ENCODE measurements around the gene TEX53. TPM values are rescaled to one million over a fixed set of nuclear protein-coding genes. Genes with fewer than 3 reads are reported as not detected.

TEX53 gene
- polyA plus RNA-seq, 3 donors: not detected

- Histone ChIP-seq H3K36me3 (replicated peaks in 1 of 2; ENCODE audit: control insufficient read depth in 1 of 2, insufficient read depth in 2 of 2, low read length in 2 of 2) (no peaks in the 10 kb centered on the region), H3K9me3 (replicated peaks in 1 of 2; ENCODE audit: control insufficient read depth in 1 of 2, insufficient read depth in 1 of 2, low read length in 2 of 2) (no peaks in the 10 kb centered on the region), H3K27me3 (ENCODE audit: control insufficient read depth in 2 of 2, insufficient read depth in 2 of 2, low read length in 2 of 2) (no peaks in the 10 kb centered on the region), H3K9ac (ENCODE audit: insufficient read depth, low read length, poor library complexity, severe bottlenecking) (no peak overlapping the region), H3K4me2 (replicated peaks; ENCODE audit: extremely low read depth, low read length, poor library complexity, severe bottlenecking) (no peak overlapping the region), H4K20me1 (ENCODE audit: insufficient read depth, low read length) (no peaks in the 10 kb centered on the region), H3K4me1 (ENCODE audit: control insufficient read depth in 1 of 2, insufficient read depth in 2 of 2, low read length in 2 of 2) (peaks cover 0 to 3% of the 10 kb centered on the region in 2 donors), H2AFZ (ENCODE audit: insufficient read depth, low read depth, low read length, poor library complexity, severe bottlenecking) (peak overlapping the region; percentile 29), H3K79me2 (ENCODE audit: insufficient read depth, low read length) (no peaks in the 10 kb centered on the region), H3K4me3 (replicated peaks in 1 of 3; ENCODE audit: low read depth in 2 of 3, low read length in 3 of 3) (no peak overlapping the region), H3K27ac (ENCODE audit: low read depth in 1 of 2, low read length in 2 of 2) (no peak overlapping the region)
- H3K27me3 Mint-ChIP-seq (ENCODE audit: low read depth in 3 of 3): peaks cover 0 to 8% (median 2%) of the 10 kb centered on the region in 3 donors
- WGBS (ENCODE audit: insufficient coverage): no CpG with 5 or more reads among the region's 4 CpGs
- intact Hi-C loops (cut with micrococcal nuclease): loop anchor here (10.0 kb wide), 1 partner anchor 228 kb away; no protein-coding TSS in a partner anchor
- no peak overlapping the region for H3K27ac Mint-ChIP-seq
- peaks cover 12% of the 10 kb centered on the region for H3K4me1 Mint-ChIP-seq
- no peak for TF ChIP-seq CTCF (IDR thresholded peaks at IDR 0.05)
- no peak overlapping the region for H3K4me3 Mint-ChIP-seq
- H3K36me3 Mint-ChIP-seq: no peaks in the 10 kb centered on the region
- no peak for DNase-seq
- no peaks in the 10 kb centered on the region for H3K9me3 Mint-ChIP-seq
Measured at GRCh38 chr9:114676901-114677300, 19.3 kb upstream of the TEX53 start.

- H3K4me1 ChIP-seq (ENCODE audit: control insufficient read depth in 1 of 2, insufficient read depth in 2 of 2, low read length in 2 of 2): peaks cover 0 to 3% of the 10 kb centered on the region in 2 donors
- H2AFZ ChIP-seq (ENCODE audit: insufficient read depth, low read depth, low read length, poor library complexity, severe bottlenecking): no peak overlapping the region
- H3K4me2 ChIP-seq (replicated peaks; ENCODE audit: extremely low read depth, low read length, poor library complexity, severe bottlenecking): no peak overlapping the region
- H3K9ac ChIP-seq (ENCODE audit: insufficient read depth, low read length, poor library complexity, severe bottlenecking): no peak overlapping the region
- no peaks in the 10 kb centered on the region for H3K36me3 Mint-ChIP-seq
- peaks cover 9% of the 10 kb centered on the region for H3K4me1 Mint-ChIP-seq
- peak overlapping the region in 1 of 2 donors; percentile 4 for H3K4me3 Mint-ChIP-seq
- no peaks in the 10 kb centered on the region for H3K27me3 ChIP-seq (ENCODE audit: control insufficient read depth in 2 of 2, insufficient read depth in 2 of 2, low read length in 2 of 2)
- no peak overlapping the region for H3K27ac Mint-ChIP-seq
- H3K36me3 ChIP-seq (replicated peaks in 1 of 2; ENCODE audit: control insufficient read depth in 1 of 2, insufficient read depth in 2 of 2, low read length in 2 of 2): no peaks in the 10 kb centered on the region
- no peaks in the 10 kb centered on the region for H3K9me3 ChIP-seq (replicated peaks in 1 of 2; ENCODE audit: control insufficient read depth in 1 of 2, insufficient read depth in 1 of 2, low read length in 2 of 2)
- H3K9me3 Mint-ChIP-seq: peaks cover 0 to 5% (median 0%) of the 10 kb centered on the region in 7 donors
- no peak overlapping the region for H3K27ac ChIP-seq (ENCODE audit: low read depth in 1 of 2, low read length in 2 of 2)
- H4K20me1 ChIP-seq (ENCODE audit: insufficient read depth, low read length): no peaks in the 10 kb centered on the region
- 94% methylated on average over 2 of the region's 3 CpGs for WGBS (ENCODE audit: insufficient coverage)
- DNase-seq: peak in 2 of 3 donors; percentile 2 to 27
- H3K27me3 Mint-ChIP-seq (ENCODE audit: low read depth in 3 of 3): peaks cover 0 to 4% (median 2%) of the 10 kb centered on the region in 3 donors
- no peaks in the 10 kb centered on the region for H3K79me2 ChIP-seq (ENCODE audit: insufficient read depth, low read length)
- intact Hi-C loops (cut with micrococcal nuclease): loop anchor here (10.0 kb wide), 1 partner anchor 230 kb away; no protein-coding TSS in a partner anchor
- no peak overlapping the region for H3K4me3 ChIP-seq (replicated peaks in 1 of 3; ENCODE audit: low read depth in 2 of 3, low read length in 3 of 3)
- TF ChIP-seq CTCF (IDR thresholded peaks at IDR 0.05): no peak
Measured at GRCh38 chr9:114674798-114675540, 17.4 kb upstream of the TEX53 start.

Data from CD14-positive monocyte (primary cell).